ENCODE data around the gene CLDN1. TPM values are rescaled to one million over a fixed set of nuclear protein-coding genes. Genes with fewer than 3 reads are reported as not detected.

CLDN1 gene
- total and polyA plus RNA-seq, 2 of the 13 experiments (the other 11 are each of a cell fraction or from before 2014, with no cell fraction given), result 42.7 to 51.6 TPM

DNA sequence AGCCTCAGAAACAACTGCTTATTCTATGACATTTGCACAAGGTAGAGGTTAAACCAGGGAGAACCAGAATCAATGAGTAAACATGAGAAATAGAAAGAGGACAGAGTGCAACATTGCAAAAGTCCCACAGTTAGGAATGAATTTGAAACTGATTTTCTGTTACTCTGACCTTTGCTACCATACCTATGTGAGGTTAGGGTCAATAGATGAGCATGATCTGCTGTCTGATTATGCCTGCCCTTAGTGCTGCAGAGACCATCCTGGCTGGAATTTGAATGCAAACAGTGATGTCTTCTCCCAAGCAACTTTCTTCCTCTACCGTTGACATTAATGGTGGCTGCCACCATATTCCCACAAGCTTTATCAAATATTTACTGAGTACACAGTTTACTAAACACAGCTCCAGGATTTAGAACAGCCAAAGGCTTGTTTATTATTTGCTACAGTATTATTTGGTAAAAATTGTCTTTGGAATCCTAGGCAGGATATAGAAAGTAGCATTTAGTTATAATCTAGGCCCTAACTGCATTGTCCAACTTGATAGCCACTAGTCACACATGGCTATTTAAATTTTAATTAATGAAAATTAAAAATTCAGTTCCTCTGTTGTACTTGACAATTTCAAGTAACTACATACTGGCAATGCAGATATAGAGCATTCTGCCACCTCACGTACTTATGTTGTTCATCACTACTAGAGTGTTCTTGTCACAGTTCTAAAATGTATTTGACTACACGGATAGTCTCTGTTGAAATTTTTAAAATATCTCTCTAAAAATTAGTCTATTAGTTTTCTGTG, 8.9 kb upstream of the CLDN1 start (continued):
- no peak for TF ChIP-seq ZNF891 (CRISPR knock-in tag; IDR thresholded peaks at IDR 0.05)
- TF ChIP-seq IRF1 (CRISPR knock-in tag; IDR thresholded peaks at IDR 0.05; ENCODE audit: low read depth), result no peak
- no peak for TF ChIP-seq TSC22D2 (CRISPR knock-in tag; IDR thresholded peaks at IDR 0.05; ENCODE audit: borderline replicate concordance)
- TF ChIP-seq ZNF710 (CRISPR knock-in tag; IDR thresholded peaks at IDR 0.05; ENCODE audit: borderline replicate concordance), result peak; percentile 95
- TF ChIP-seq, protein P1, sequence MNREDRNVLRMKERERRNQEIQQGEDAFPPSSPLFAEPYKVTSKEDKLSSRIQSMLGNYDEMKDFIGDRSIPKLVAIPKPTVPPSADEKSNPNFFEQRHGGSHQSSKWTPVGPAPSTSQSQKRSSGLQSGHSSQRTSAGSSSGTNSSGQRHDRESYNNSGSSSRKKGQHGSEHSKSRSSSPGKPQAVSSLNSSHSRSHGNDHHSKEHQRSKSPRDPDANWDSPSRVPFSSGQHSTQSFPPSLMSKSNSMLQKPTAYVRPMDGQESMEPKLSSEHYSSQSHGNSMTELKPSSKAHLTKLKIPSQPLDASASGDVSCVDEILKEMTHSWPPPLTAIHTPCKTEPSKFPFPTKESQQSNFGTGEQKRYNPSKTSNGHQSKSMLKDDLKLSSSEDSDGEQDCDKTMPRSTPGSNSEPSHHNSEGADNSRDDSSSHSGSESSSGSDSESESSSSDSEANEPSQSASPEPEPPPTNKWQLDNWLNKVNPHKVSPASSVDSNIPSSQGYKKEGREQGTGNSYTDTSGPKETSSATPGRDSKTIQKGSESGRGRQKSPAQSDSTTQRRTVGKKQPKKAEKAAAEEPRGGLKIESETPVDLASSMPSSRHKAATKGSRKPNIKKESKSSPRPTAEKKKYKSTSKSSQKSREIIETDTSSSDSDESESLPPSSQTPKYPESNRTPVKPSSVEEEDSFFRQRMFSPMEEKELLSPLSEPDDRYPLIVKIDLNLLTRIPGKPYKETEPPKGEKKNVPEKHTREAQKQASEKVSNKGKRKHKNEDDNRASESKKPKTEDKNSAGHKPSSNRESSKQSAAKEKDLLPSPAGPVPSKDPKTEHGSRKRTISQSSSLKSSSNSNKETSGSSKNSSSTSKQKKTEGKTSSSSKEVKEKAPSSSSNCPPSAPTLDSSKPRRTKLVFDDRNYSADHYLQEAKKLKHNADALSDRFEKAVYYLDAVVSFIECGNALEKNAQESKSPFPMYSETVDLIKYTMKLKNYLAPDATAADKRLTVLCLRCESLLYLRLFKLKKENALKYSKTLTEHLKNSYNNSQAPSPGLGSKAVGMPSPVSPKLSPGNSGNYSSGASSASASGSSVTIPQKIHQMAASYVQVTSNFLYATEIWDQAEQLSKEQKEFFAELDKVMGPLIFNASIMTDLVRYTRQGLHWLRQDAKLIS (CRISPR knock-in tag; IDR thresholded peaks at IDR 0.05), result no peak
- peak; percentile 88 to 95 for TF ChIP-seq EP300 (IDR thresholded peaks at IDR 0.05; ENCODE audit: low read depth in 2 of 2, low read length in 2 of 2)
- peak; percentile 72; the same call in 1 of the 2 replicates for TF ChIP-seq EP300 (CRISPR knock-in tag; IDR thresholded peaks at IDR 0.05; ENCODE audit: borderline replicate concordance)
- no peak for TF ChIP-seq ZFYVE20 (CRISPR knock-in tag; IDR thresholded peaks at IDR 0.05; ENCODE audit: borderline replicate concordance, low read depth)
- TF ChIP-seq GTF2F1 (IDR thresholded peaks at IDR 0.05; ENCODE audit: low read length), result no peak
- TF ChIP-seq ZNF574 (CRISPR knock-in tag; IDR thresholded peaks at IDR 0.05), result peak; percentile 58; the same call in 1 of the 2 replicates
- no peak for TF ChIP-seq ZNF510 (CRISPR knock-in tag; IDR thresholded peaks at IDR 0.05; ENCODE audit: low read depth)
- no peak for TF ChIP-seq HOXA7 (CRISPR knock-in tag; IDR thresholded peaks at IDR 0.05)
- no peak for TF ChIP-seq HNRNPLL (IDR thresholded peaks at IDR 0.05; ENCODE audit: low read depth, low read length, poor library complexity, severe bottlenecking)
- TF ChIP-seq, protein P2, sequence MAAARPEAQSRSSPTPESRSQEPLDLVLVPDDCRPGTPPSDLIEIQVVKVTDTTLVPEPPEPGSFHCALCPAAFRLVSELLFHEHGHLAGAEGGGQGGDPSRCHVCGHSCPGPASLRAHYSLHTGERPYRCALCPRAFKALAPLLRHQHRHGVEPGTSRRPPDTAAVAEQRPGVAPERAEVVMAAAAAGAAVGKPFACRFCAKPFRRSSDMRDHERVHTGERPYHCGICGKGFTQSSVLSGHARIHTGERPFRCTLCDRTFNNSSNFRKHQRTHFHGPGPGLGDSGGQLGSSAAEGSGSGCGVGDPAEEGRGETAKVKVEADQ (CRISPR knock-in tag; IDR thresholded peaks at IDR 0.05; ENCODE audit: borderline replicate concordance), result 0 out of 2 replicates have a peak, but pooled peaks have one; percentile 70
- TF ChIP-seq ZNF674 (CRISPR knock-in tag; IDR thresholded peaks at IDR 0.05; ENCODE audit: low read depth), result no peak
- no peak for TF ChIP-seq ZNF263 (CRISPR knock-in tag; IDR thresholded peaks at IDR 0.05)
- TF ChIP-seq ZNF207 (IDR thresholded peaks at IDR 0.05; ENCODE audit: borderline replicate concordance), result no peak
- no peak for TF ChIP-seq SMARCE1 (IDR thresholded peaks at IDR 0.05; ENCODE audit: borderline replicate concordance)
